Measurements from ENCODE around the gene TP53I13.

TP53I13 gene

GRCh38 chr17:29616300-29617048, 48.0 kb downstream of the TP53I13 start:
- Histone ChIP-seq H3K27me3 (ENCODE audit: insufficient read depth, poor library complexity, severe bottlenecking) (peaks cover 8% of the 10 kb centered on the region), H3K27ac (replicated peaks) (no peak overlapping the region), H3K4me3 (replicated peaks; ENCODE audit: insufficient read depth, low read length) (peak overlapping the region; percentile 34)

GRCh38 chr17:29617125-29617480, 48.6 kb downstream of the TP53I13 start:
- H3K4me3 ChIP-seq (replicated peaks; ENCODE audit: insufficient read depth, low read length), result no peak overlapping the region
- peak overlapping the region; percentile 61; the same call in 1 of the 2 replicates for H3K27ac ChIP-seq (replicated peaks)
- DNase-seq (ENCODE audit: low read depth in 1 of 2, low spot score in 1 of 2), result peak; percentile 73 to 93
- H3K27me3 ChIP-seq (ENCODE audit: insufficient read depth, poor library complexity, severe bottlenecking), result peaks cover 11% of the 10 kb centered on the region
- TF ChIP-seq CTCF (IDR thresholded peaks at IDR 0.05; ENCODE audit: insufficient read depth, low read length) (peak; percentile 65), SPI1 (IDR thresholded peaks at IDR 0.05; ENCODE audit: borderline replicate concordance, low read depth) (no peak), POLR2AphosphoS5 (IDR thresholded peaks at IDR 0.05; ENCODE audit: low read depth) (peak; percentile 37; the same call in 1 of the 2 replicates)

More at GRCh38 chr17:29616300-29617048, 48.0 kb downstream of the TP53I13 start:
- DNase-seq (ENCODE audit: low read depth in 1 of 2, low spot score in 1 of 2), result no peak
- TF ChIP-seq SPI1 (IDR thresholded peaks at IDR 0.05; ENCODE audit: borderline replicate concordance, low read depth) (no peak), REST (IDR thresholded peaks at IDR 0.05; ENCODE audit: insufficient replicate concordance, low read depth) (no peak)

- peak overlapping the region; percentile 61 for H3K27ac ChIP-seq (replicated peaks)
- DNase-seq (ENCODE audit: low read depth in 1 of 2, low spot score in 1 of 2), result peak; percentile 79 to 92
- H3K4me3 ChIP-seq (replicated peaks; ENCODE audit: insufficient read depth, low read length), result peak overlapping the region; percentile 18
- H3K27me3 ChIP-seq (ENCODE audit: insufficient read depth, poor library complexity, severe bottlenecking), result peaks cover 11% of the 10 kb centered on the region
- TF ChIP-seq REST (IDR thresholded peaks at IDR 0.05; ENCODE audit: insufficient replicate concordance, low read depth) (no peak), POLR2AphosphoS5 (IDR thresholded peaks at IDR 0.05; ENCODE audit: low read depth) (peak; percentile 57), CTCF (IDR thresholded peaks at IDR 0.05; ENCODE audit: insufficient read depth, low read length) (peak; percentile 85), SPI1 (IDR thresholded peaks at IDR 0.05; ENCODE audit: borderline replicate concordance, low read depth) (peak; percentile 38; the same call in 1 of the 2 replicates)
Measured at GRCh38 chr17:29617481-29618271, 49.2 kb downstream of the TP53I13 start.

- Histone ChIP-seq H3K27me3 (ENCODE audit: insufficient read depth, poor library complexity, severe bottlenecking) (peaks cover 11% of the 10 kb centered on the region), H3K4me3 (replicated peaks; ENCODE audit: insufficient read depth, low read length) (peak overlapping the region; percentile 18), H3K27ac (replicated peaks) (no peak overlapping the region)
- TF ChIP-seq REST (IDR thresholded peaks at IDR 0.05; ENCODE audit: insufficient replicate concordance, low read depth) (no peak), POLR2AphosphoS5 (IDR thresholded peaks at IDR 0.05; ENCODE audit: low read depth) (no peak), SPI1 (IDR thresholded peaks at IDR 0.05; ENCODE audit: borderline replicate concordance, low read depth) (no peak), CTCF (IDR thresholded peaks at IDR 0.05; ENCODE audit: insufficient read depth, low read length) (no peak), GABPA (IDR thresholded peaks at IDR 0.05; ENCODE audit: low read depth) (no peak)
- no peak for DNase-seq (ENCODE audit: low read depth in 1 of 2, low spot score in 1 of 2)
Measured at GRCh38 chr17:29618272-29619065, 50.0 kb downstream of the TP53I13 start.

Data from HL-60 (cell line).